GM21515 (cell line): ENCODE results near the gene ARHGEF25.
"Not testable (repeated sequence)": the region's sequence is repeated elsewhere in the genome, so short reads cannot be mapped to it uniquely, and the experiment has no call there.

Source experiments
- ATAC-seq: cut with Tn5 transposase; IDR thresholded peaks from one replicate; pipeline ENCODE4 v1.9.1; 2021; ENCODE audit not compliant: unreplicated experiment

ARHGEF25 gene

GRCh38 chr12:57611108-57611826 is at the start of gene ARHGEF25:
TSS of gene ARHGEF25 (plus strand) at chr12:57611435. CDS start at chr12:57611895, 460 bp downstream.
- ATAC-seq: no peak

DNA sequence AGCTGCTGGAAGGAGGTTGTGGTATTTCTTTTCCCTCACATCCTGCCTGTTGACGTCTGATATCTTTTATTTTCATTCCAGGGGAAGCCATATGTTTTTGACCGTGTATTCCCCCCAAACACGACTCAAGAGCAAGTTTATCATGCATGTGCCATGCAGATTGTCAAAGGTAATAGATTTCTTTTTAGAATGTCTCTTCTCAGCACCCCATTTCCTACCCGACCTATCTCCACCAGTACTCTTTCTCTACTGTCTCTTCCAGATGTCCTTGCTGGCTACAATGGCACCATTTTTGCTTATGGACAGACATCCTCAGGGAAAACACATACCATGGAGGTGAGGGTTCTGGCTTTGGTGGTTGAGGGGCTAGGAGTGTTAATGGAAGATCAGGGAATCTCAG is 47.9 kb upstream of the ARHGEF25 start:
- no peak for ATAC-seq

DNA sequence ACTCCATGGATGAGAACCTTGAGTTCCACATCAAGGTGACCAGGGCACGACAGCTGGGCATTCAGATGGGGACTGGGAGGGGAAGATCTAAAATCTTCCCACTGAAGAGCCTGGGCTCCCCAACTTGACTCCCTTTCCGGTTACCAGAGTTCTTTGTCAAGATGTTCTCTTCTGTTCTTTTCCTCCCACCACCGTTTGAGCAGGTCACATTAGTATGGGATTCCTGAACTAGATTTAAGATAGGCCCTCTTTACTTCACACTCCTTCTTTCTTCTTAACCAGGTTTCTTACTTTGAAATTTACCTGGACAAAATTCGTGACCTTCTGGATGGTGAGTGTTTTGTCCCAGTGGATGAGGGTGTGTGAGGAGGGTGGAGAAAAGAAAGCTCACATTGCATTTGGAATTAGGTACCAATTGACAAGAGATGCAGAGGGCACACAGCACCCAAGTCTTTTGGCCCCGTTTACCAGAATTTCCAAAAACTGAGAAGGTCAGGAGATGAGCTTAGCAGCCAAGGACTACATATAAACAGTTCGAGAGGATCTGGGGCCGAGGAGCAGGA is 47.0 kb upstream of the ARHGEF25 start:
- ATAC-seq: no peak

GRCh38 chr12:57568838-57569237 is 42.4 kb upstream of the ARHGEF25 start:
- ATAC-seq: no peak

- no peak for ATAC-seq
Observed at GRCh38 chr12:57569858-57570257, 41.4 kb upstream of the ARHGEF25 start.

GRCh38 chr12:57570438-57570837 is 40.8 kb upstream of the ARHGEF25 start:
- ATAC-seq: not testable (repeated sequence)

DNA sequence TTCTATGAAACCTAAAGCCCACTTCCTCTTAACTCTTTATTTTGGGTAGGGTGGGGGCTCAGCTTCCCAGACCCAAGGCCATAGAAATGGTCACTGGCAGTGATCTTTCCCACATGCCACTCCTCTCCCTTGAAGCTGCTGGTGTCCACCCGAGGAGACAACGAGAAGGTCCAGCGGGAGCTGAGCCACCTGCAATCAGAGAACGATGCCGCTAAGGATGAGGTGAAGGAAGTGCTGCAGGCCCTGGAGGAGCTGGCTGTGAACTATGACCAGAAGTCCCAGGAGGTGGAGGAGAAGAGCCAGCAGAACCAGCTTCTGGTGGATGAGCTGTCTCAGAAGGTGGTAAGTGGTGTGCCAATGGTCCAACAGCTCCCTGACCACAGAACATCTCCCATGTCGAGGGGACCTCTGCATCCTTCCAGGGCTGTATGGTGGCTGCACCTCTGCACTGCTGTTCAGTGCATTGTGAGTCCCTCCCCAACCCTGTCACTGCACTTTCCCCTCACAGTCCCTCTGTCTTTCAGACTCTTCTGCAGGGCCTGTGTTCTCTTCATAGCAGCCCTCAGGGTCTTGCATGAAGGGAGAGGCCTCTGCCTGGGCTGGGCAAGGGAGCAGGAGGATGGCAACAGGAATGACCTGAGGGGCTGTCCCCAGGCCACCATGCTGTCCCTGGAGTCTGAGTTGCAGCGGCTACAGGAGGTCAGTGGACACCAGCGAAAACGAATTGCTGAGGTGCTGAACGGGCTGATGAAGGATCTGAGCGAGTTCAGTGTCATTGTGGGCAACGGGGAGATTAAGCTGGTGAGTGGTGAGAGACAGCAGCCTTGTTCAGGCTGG is 39.1 kb upstream of the ARHGEF25 start:
- no peak for ATAC-seq

DNA sequence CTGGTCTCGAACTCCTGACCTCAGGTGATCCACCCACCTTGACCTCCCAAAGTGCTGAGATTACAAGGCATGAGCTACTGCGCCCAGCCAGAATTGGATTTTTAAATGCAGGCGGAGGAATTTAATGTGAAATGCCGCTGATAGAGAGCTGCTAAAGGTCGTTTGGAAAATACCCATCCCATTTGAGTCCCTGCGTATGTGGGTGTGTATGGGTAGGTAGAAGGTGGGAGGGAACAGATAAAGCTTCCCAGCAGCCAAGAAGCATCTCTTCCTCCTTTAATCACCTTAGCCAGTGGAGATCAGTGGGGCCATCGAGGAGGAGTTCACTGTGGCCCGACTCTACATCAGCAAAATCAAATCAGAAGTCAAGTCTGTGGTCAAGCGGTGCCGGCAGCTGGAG is 36.4 kb upstream of the ARHGEF25 start:
- no peak for ATAC-seq

DNA sequence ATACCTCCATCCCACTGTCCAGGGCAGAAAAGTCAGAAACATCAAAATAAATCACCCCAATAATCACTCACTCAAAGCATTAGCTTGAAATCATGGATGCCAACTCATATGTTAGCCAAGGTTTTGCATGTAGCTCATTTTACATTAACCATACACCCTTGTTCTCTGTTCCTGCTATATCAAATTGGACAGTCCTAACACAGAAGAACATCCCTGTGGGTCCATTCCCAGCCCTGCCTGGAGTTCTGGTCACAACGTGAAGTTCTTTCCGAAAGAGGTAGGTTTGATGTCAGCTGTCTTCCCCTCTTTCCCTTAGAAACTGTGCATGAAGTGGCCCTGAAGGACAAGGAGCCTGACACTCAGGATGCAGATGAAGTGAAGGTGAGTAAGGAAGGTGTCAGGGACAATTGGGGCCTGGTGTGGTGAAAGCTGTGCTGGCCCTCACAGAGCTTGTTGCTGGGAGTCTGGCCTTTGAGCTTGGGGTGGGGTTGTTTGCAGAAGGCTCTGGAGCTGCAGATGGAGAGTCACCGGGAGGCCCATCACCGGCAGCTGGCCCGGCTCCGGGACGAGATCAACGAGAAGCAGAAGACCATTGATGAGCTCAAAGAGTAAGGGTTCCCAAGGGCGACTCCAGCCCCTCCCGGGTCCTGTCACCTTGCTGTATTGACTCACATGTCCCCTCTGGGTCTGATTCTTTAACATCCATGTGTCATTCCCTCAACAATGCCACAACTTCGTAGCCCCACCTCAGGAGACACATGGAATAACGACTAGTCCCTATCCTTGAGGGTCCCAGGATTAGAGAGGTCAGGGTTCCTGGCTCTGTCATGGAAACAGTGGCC is 35.2 kb upstream of the ARHGEF25 start:
- ATAC-seq: no peak

DNA sequence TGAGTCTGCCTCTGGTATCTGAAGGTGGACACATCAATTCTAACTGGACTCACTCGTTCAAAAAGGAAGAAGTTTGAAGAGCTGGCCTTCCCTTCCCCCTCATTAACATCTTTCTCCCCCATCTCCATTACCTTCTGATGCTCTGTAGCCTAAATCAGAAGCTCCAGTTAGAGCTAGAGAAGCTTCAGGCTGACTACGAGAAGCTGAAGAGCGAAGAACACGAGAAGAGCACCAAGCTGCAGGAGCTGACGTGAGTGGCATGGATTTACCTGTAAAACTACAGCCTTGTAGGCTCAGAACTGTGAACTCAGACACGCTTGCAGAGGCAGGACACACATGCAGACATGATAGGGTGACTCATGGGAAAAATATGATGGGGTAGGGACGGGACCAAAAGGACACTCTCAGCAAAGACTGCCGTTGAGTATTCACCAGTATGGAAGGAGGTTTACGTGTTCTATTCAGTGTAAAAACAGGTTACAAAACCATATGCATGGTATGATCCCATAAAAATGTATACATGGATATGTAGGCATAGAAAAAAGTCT is 34.5 kb upstream of the ARHGEF25 start:
- ATAC-seq: no peak

GRCh38 chr12:57577981-57578758 is 33.1 kb upstream of the ARHGEF25 start:
- ATAC-seq: no peak

DNA sequence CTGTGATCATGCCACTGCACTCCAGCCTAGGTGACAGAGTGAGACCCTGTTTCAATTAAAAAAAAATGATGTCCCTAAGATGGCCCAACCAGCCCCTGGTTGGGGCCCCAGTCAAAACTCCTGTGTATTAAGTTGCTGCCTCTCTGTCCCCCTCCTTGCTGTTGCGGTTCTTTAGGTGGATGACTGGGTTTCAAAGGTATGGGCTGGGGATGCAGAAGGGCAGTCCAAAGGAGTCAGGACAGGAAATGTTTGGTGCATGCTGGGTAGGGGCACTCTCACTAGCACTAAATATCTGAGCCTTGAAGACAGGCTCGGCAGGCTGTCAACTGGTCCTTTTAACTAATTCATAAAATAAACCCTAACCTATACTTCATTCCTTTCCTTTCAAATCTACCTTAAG is 32.2 kb upstream of the ARHGEF25 start:
- no peak for ATAC-seq

GRCh38 chr12:57579677-57580465 is 31.4 kb upstream of the ARHGEF25 start:
- ATAC-seq: no peak

- ATAC-seq: no peak
Observed at GRCh38 chr12:57580466-57580795, 30.8 kb upstream of the ARHGEF25 start.

GRCh38 chr12:57581802-57582201 is 29.4 kb upstream of the ARHGEF25 start:
- no peak for ATAC-seq

- ATAC-seq: no peak
Observed at GRCh38 chr12:57582440-57582839, 28.8 kb upstream of the ARHGEF25 start.

DNA sequence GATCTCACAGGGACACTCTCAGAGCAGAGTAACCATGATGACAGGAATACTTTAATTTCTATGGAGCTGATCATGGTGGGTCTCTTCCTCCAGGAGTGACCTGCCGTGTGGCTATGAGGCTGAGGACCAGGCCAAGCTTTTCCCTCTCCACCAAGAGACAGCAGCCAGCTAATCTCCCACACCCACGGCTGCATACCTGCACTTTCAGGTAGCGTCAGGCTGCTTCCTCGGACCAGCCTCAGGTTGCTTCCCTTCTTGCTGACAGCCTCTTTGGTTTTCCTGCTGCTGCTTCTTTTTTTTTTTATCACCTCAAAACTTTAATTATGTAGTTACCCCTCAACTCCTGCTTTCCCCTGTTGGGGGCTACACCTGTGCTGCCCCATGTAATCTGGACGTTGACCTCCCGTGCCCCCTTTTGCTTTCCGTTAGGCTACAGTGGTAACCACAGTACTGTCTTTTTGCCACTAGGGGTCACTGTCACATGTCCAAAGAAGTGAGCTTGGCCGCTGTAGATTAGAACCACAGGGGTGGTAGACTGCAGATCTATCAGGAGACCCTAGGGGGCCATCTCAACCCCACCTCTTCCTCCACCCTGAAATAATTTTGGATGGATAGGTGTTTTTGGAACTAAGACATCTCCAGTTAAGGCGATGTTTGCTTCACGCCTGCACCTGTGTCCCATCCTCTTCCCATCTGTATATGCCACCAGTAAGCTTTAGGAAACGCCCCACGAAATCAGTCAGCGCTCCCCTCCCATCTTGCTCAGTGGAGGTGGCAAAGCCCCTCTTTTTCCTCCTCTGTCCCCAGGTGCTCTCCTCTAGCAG is 28.0 kb upstream of the ARHGEF25 start:
- peak; percentile 90 for ATAC-seq

GRCh38 chr12:57584050-57584449 is 27.2 kb upstream of the ARHGEF25 start:
- ATAC-seq: no peak

DNA sequence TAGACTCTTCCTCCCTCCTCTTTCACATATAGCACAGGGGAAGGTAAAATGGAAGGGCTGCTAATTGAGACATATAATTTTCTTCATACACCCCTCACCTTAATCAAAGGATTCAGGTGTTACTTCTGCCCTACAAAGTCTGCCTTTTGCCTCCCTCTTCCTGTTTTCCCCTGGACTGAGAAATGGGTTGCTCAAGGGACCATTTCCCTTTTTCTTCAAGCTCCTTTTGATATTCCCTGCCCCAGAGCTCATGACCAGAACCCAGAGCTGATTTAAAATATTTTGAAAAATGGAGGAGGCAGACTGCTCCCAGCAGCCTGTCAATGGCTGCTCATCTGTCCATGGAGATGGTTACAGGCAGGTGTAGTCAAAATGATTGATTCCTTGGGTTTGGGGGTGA is 26.5 kb upstream of the ARHGEF25 start:
- no peak for ATAC-seq
